OCI-LY1 (cell line): ENCODE measurements around the gene MLXIP.

Experiments
- H2AFZ ChIP-seq: fragments of 200-600 bp; sonication (generic), shearing (Covaris generic); 2 replicates; pipeline ENCODE4 v1.6.0; 2014; ENCODE audit warnings: antibody characterized with exemption, mild to moderate bottlenecking, low read length
- H3F3A ChIP-seq: fragments of 200-600 bp; sonication (generic), shearing (Covaris generic); 2 replicates; pipeline ENCODE4 v1.6.0; 2014; ENCODE audit warnings: mild to moderate bottlenecking, antibody characterized with exemption, low read length, moderate library complexity; ENCODE audit not compliant: insufficient read depth
- H3K27ac ChIP-seq: fragments of 200-600 bp; sonication (generic); 2 replicates; pipeline ENCODE4 v1.5.1; 2014; ENCODE audit warnings: low read length, mixed run types, mild to moderate bottlenecking, low read depth; ENCODE audit not compliant: poor library complexity, severe bottlenecking
- H3K27me3 ChIP-seq: fragments of 200-600 bp; sonication (generic); 2 replicates; pipeline ENCODE4 v1.6.0; 2014; ENCODE audit warnings: antibody characterized with exemption, mild to moderate bottlenecking, low read length, moderate library complexity; ENCODE audit not compliant: insufficient read depth
- H3K36me3 ChIP-seq: fragments of 200-600 bp; sonication (generic); 2 replicates; pipeline ENCODE4 v1.6.1; 2014; ENCODE audit warnings: mild to moderate bottlenecking, antibody characterized with exemption, low read length, moderate library complexity, mixed read lengths; ENCODE audit not compliant: insufficient read depth
- H3K4me1 ChIP-seq: fragments of 200-600 bp; sonication (generic); 2 replicates; pipeline ENCODE4 v1.5.1; 2014; ENCODE audit warnings: mild to moderate bottlenecking, low read length, moderate library complexity; ENCODE audit not compliant: insufficient read depth, severe bottlenecking
- H3K4me2 ChIP-seq: fragments of 200-600 bp; sonication (generic), shearing (Covaris generic); 2 replicates; pipeline ENCODE4 v1.6.1; 2014; ENCODE audit warnings: low read length
- H3K4me3 ChIP-seq: fragments of 200-600 bp; sonication (generic); 2 replicates; pipeline ENCODE4 v1.5.1; 2014; ENCODE audit warnings: low read length, low read depth, mild to moderate bottlenecking, mixed read lengths; ENCODE audit not compliant: poor library complexity, severe bottlenecking
- H3K79me2 ChIP-seq: fragments of 200-600 bp; shearing (Covaris generic); 2 replicates; pipeline ENCODE4 v1.6.1; 2016; ENCODE audit warnings: mixed run types, low read length, mixed read lengths; ENCODE audit not compliant: insufficient read depth
- H3K9ac ChIP-seq: fragments of 200-600 bp; sonication (generic), shearing (Covaris generic); 2 replicates; pipeline ENCODE4 v1.6.1; 2014; ENCODE audit warnings: mild to moderate bottlenecking, low read length, mixed read lengths
- H3K9me2 ChIP-seq: fragments of 200-600 bp; sonication (generic), shearing (Covaris generic); 2 replicates; pipeline ENCODE4 v1.6.1; 2014; ENCODE audit warnings: low read depth, mild to moderate bottlenecking, low read length, mixed read lengths
- H3K9me3 ChIP-seq: fragments of 200-600 bp; shearing (Covaris generic); 2 replicates; pipeline ENCODE4 v1.6.1; 2014; ENCODE audit warnings: low read length, mixed read lengths
- H4K20me1 ChIP-seq: fragments of 200-600 bp; sonication (generic), shearing (Covaris generic); 2 replicates; pipeline ENCODE4 v1.6.0; 2016; ENCODE audit warnings: mild to moderate bottlenecking, low read length; ENCODE audit not compliant: insufficient read depth
- EZH2 ChIP-seq: fragments of 200-600 bp; sonication (generic), shearing (Covaris generic); IDR thresholded peaks from 2 replicates; pipeline ENCODE4 v1.8.0; 2017; ENCODE audit warnings: borderline replicate concordance, mixed run types, mild to moderate bottlenecking, antibody characterized with exemption, low read length, moderate library complexity, mixed read lengths
- TF ChIP-seq, protein P1 (sequence below): fragments of 200-600 bp; sonication (generic), shearing (Covaris generic); IDR thresholded peaks from 2 replicates; pipeline ENCODE4 v1.5.1; 2017; ENCODE audit warnings: mild to moderate bottlenecking, antibody characterized with exemption, low read length, moderate library complexity, mixed read lengths

The MLXIP gene

DNA sequence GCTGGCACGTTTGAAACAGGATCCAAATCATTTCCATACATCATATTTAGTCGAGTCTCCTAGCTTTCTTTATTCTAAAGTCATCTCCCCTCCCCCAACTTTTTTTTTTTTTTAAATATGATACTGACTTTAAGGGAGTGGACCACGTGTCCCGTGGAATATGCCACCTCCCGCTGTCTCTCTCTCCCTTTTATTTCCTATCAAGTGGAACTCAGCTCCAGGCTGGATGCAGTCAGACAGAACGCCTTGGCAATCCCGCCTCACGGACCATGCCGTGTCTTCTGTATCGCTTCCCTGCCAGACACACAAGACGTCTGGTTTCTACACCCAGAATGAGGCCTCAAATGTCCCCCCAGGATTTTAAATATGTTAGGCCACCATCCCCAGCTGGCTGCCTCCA lies 35.6 kb upstream of the MLXIP start:
- Histone ChIP-seq H3F3A (no peaks in the 10 kb centered on the region), H3K36me3 (peaks cover 88% of the 10 kb centered on the region), H3K79me2 (no peaks in the 10 kb centered on the region), H3K4me1 (no peaks in the 10 kb centered on the region), H3K4me2 (no peak overlapping the region), H3K9me3 (no peaks in the 10 kb centered on the region), H3K27me3 (no peaks in the 10 kb centered on the region), H3K27ac (no peak overlapping the region), H3K9me2 (no peaks in the 10 kb centered on the region), H2AFZ (no peak overlapping the region), H4K20me1 (no peaks in the 10 kb centered on the region), H3K9ac (no peak overlapping the region), H3K4me3 (no peak overlapping the region)
- TF ChIP-seq, protein P1, sequence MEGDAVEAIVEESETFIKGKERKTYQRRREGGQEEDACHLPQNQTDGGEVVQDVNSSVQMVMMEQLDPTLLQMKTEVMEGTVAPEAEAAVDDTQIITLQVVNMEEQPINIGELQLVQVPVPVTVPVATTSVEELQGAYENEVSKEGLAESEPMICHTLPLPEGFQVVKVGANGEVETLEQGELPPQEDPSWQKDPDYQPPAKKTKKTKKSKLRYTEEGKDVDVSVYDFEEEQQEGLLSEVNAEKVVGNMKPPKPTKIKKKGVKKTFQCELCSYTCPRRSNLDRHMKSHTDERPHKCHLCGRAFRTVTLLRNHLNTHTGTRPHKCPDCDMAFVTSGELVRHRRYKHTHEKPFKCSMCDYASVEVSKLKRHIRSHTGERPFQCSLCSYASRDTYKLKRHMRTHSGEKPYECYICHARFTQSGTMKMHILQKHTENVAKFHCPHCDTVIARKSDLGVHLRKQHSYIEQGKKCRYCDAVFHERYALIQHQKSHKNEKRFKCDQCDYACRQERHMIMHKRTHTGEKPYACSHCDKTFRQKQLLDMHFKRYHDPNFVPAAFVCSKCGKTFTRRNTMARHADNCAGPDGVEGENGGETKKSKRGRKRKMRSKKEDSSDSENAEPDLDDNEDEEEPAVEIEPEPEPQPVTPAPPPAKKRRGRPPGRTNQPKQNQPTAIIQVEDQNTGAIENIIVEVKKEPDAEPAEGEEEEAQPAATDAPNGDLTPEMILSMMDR, result no peak
- no peak for TF ChIP-seq EZH2

DNA sequence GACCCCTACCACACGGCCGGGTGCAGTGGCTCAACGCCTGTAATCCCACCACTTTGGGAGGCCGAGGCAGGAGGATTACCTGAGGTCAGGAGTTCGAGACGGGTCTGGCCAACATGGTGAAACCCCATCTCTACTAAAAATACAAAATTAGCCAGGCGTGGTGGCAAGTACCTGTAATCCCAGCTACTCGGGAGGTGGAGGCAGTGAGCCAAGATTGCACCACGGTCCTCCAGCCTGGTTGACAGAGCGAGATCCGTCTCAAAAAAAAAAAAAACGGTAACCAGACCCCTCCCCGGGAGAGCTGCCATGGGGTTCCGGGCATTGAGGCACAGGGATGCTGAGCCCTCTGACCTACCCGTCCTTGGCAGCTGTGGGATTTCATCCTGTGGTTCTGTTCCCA lies 35.1 kb upstream of the MLXIP start:
- Histone ChIP-seq H3K79me2 (no peaks in the 10 kb centered on the region), H3K27ac (no peak overlapping the region), H3K9me3 (no peaks in the 10 kb centered on the region), H4K20me1 (no peaks in the 10 kb centered on the region), H3K4me3 (no peak overlapping the region), H3K9ac (no peak overlapping the region), H3K4me1 (no peaks in the 10 kb centered on the region), H3F3A (no peaks in the 10 kb centered on the region), H3K27me3 (no peaks in the 10 kb centered on the region), H3K36me3 (peaks cover 90% of the 10 kb centered on the region), H3K9me2 (no peaks in the 10 kb centered on the region), H2AFZ (no peak overlapping the region), H3K4me2 (no peak overlapping the region)
- TF ChIP-seq, protein P1, result no peak
- TF ChIP-seq EZH2, result no peak

- Histone ChIP-seq H3K27ac (no peak overlapping the region), H3K36me3 (peaks cover 88% of the 10 kb centered on the region)
Observed at GRCh38 chr12:122045262-122045661, 33.3 kb upstream of the MLXIP start.

More at GRCh38 chr12:122045262-122045661, 33.3 kb upstream of the MLXIP start:
- no peak overlapping the region for H2AFZ ChIP-seq
- no peaks in the 10 kb centered on the region for H3K9me3 ChIP-seq
- H3K4me1 ChIP-seq, result no peaks in the 10 kb centered on the region
- H3K9ac ChIP-seq, result no peak overlapping the region
- H4K20me1 ChIP-seq, result no peaks in the 10 kb centered on the region
- H3F3A ChIP-seq, result no peaks in the 10 kb centered on the region
- no peak for TF ChIP-seq EZH2
- TF ChIP-seq, protein P1, result no peak
- H3K4me2 ChIP-seq, result no peak overlapping the region
- no peaks in the 10 kb centered on the region for H3K9me2 ChIP-seq
- no peak overlapping the region for H3K4me3 ChIP-seq
- H3K79me2 ChIP-seq, result no peaks in the 10 kb centered on the region
- H3K27me3 ChIP-seq, result no peaks in the 10 kb centered on the region
